Measurements from ENCODE around the gene SSH2.

The SSH2 gene

GRCh38 chr17:29582772-29583171 lies 347.3 kb downstream of the SSH2 start:
- peak in 52 of 58 donors; percentile 41 to 88 (median 73) for DNase-seq

- no peak for DNase-seq
These were observed 347.7 kb downstream of the SSH2 start for GRCh38 chr17:29582254-29582765.

- DNase-seq, result peak in 20 of 58 donors; percentile 21 to 69 (median 34)
These were observed 348.3 kb downstream of the SSH2 start for GRCh38 chr17:29581583-29582253.

GRCh38 chr17:29579866-29580771 lies 349.9 kb downstream of the SSH2 start:
- peak in 55 of 58 donors; percentile 33 to 92 (median 78) for DNase-seq

GRCh38 chr17:29578626-29579485 lies 351.2 kb downstream of the SSH2 start:
- no peak for DNase-seq

- DNase-seq, result peak in 49 of 58 donors; percentile 24 to 91 (median 73)
These were observed 352.4 kb downstream of the SSH2 start for GRCh38 chr17:29577385-29578211.

GRCh38 chr17:29577001-29577370 lies 353.0 kb downstream of the SSH2 start:
- no peak for DNase-seq

DNA sequence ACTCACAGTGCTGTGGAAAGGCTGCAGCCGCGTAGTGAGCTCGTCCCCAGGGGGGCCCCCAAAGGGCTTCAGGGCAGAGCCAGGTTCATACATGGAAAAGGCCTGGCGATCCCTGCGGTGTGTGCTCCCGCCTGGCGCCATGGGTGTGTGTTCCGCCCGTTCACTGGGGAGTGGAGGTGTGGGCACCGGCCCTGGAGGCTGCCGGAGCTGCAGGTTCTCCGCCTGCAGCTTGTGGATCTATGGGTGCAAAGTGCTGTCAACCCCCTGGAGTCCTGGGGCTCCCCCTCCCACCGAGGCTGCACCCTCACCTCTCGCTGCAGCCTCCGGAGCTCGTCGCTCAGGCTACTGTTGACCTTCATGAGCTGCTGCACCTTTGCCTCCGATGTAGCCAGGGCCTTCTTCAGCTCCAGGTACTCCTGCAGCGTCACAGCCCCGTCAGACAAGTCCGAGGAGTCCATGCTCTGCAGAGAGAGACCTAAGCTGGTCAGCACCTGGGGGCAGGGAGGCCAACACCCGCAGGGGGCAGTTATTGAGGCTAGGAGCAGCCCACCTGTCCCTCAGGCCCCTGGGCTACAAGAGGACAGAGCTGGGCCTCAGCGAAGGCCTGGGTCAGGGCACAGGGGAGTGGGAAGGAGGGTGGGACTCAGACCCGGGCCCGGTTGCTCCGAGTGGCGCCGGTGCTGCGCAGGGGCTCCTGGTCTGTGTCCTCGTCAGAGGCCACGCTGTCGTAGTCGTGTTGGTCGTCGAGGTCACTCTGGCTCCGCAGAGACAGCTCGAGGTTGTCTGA lies 353.6 kb downstream of the SSH2 start:
- DNase-seq, result no peak
